SK-N-SH treated with all-trans-retinoic acid at 6 μM for 48 hours (cell line): ENCODE data around the gene ETNK2.

Experiments used
- ATAC-seq: fragments of 200-7000 bp; cut with Tn5 transposase; 3 replicates; pipeline ENCODE4 v1.9.1; 2020; ENCODE audit warnings: mild to moderate bottlenecking, moderate library complexity
- ARNTL ChIP-seq: fragments of 450-650 bp; formaldehyde crosslinking; IDR thresholded peaks from 2 replicates; pipeline ENCODE4 v1.5.0; 2020; ENCODE audit warnings: low read depth, mild to moderate bottlenecking, moderate library complexity, borderline replicate concordance
- BACH2 ChIP-seq: fragments of 250-450 bp; sonication (Bioruptor Pico); IDR thresholded peaks from 2 replicates; pipeline ENCODE4 v1.9.0; 2021; ENCODE audit warnings: mild to moderate bottlenecking, borderline replicate concordance
- CSDC2 ChIP-seq: fragments of 250-450 bp; sonication (Bioruptor Pico); IDR thresholded peaks from 2 replicates; pipeline ENCODE4 v1.5.0; 2020; ENCODE audit warnings: mild to moderate bottlenecking, moderate library complexity
- ESRRG ChIP-seq: fragments of 250-450 bp; sonication (Bioruptor Pico); IDR thresholded peaks from 2 replicates; pipeline ENCODE4 v1.6.1; 2021; ENCODE audit warnings: mild to moderate bottlenecking
- GLIS3 ChIP-seq: fragments of 250-450 bp; sonication (Bioruptor Pico); IDR thresholded peaks from 2 replicates; pipeline ENCODE4 v1.5.0; 2020; ENCODE audit warnings: mild to moderate bottlenecking, moderate library complexity
- ISL1 ChIP-seq: fragments of 250-450 bp; sonication (Bioruptor Pico); IDR thresholded peaks from 2 replicates; pipeline ENCODE4 v2.1.2; 2022; ENCODE audit warnings: mild to moderate bottlenecking, moderate library complexity
- PPARA ChIP-seq: fragments of 250-450 bp; sonication (Bioruptor Pico); IDR thresholded peaks from 2 replicates; pipeline ENCODE4 v1.5.0; 2020; ENCODE audit warnings: mild to moderate bottlenecking, borderline replicate concordance
- TCF4 ChIP-seq: fragments of 250-450 bp; sonication (Bioruptor Pico); IDR thresholded peaks from 2 replicates; pipeline ENCODE4 v1.8.0; 2021; ENCODE audit warnings: mild to moderate bottlenecking, moderate library complexity, borderline replicate concordance
- ZC3H10 ChIP-seq: fragments of 250-450 bp; sonication (Bioruptor Pico); IDR thresholded peaks from 2 replicates; pipeline ENCODE4 v1.5.1; 2021; ENCODE audit warnings: mild to moderate bottlenecking, moderate library complexity
- ZFP3 ChIP-seq: fragments of 250-450 bp; sonication (Bioruptor Pico); IDR thresholded peaks from 2 replicates; pipeline ENCODE4 v1.5.0; 2020; ENCODE audit warnings: mild to moderate bottlenecking, moderate library complexity
- ZFP30 ChIP-seq: fragments of 450-650 bp; formaldehyde crosslinking; IDR thresholded peaks from 2 replicates; pipeline ENCODE4 v1.5.0; 2022; ENCODE audit warnings: mild to moderate bottlenecking, moderate library complexity
- ZNF565 ChIP-seq: fragments of 450-650 bp; formaldehyde crosslinking; conservative IDR thresholded peaks from 2 replicates; pipeline ENCODE4 v1.5.0; 2020; ENCODE audit warnings: low read depth, mild to moderate bottlenecking, moderate library complexity
- ZNF70 ChIP-seq: fragments of 450-650 bp; formaldehyde crosslinking; IDR thresholded peaks from 2 replicates; pipeline ENCODE4 v1.5.0; 2020; ENCODE audit warnings: mild to moderate bottlenecking, moderate library complexity
- ZNF8 ChIP-seq: fragments of 450-650 bp; formaldehyde crosslinking; IDR thresholded peaks from 2 replicates; pipeline ENCODE4 v1.5.0; 2020; ENCODE audit warnings: mild to moderate bottlenecking, moderate library complexity
- TF ChIP-seq, protein P1 (sequence below): fragments of 250-450 bp; sonication (Bioruptor Pico); IDR thresholded peaks from 2 replicates; pipeline ENCODE4 v1.5.0; 2020; ENCODE audit warnings: mild to moderate bottlenecking, moderate library complexity
- TF ChIP-seq, protein P2 (sequence below): fragments of 250-450 bp; sonication (Bioruptor Pico); IDR thresholded peaks from 2 replicates; pipeline ENCODE4 v1.5.1; 2021; ENCODE audit warnings: mild to moderate bottlenecking, moderate library complexity
- TF ChIP-seq, protein P3 (sequence below): fragments of 250-450 bp; sonication (Bioruptor Pico); IDR thresholded peaks from 2 replicates; pipeline ENCODE4 v1.5.1; 2020; ENCODE audit warnings: low read depth, mild to moderate bottlenecking, moderate library complexity
- TF ChIP-seq, protein P4 (sequence below): fragments of 250-450 bp; sonication (Bioruptor Pico); IDR thresholded peaks from 2 replicates; pipeline ENCODE4 v1.8.0; 2021; ENCODE audit warnings: low read depth, mild to moderate bottlenecking, moderate library complexity, borderline replicate concordance
- TF ChIP-seq, protein P5 (sequence below): fragments of 250-450 bp; sonication (Bioruptor Pico); IDR thresholded peaks from 2 replicates; pipeline ENCODE4 v1.8.0; 2020; ENCODE audit warnings: mild to moderate bottlenecking, moderate library complexity, borderline replicate concordance

Gene ETNK2

DNA sequence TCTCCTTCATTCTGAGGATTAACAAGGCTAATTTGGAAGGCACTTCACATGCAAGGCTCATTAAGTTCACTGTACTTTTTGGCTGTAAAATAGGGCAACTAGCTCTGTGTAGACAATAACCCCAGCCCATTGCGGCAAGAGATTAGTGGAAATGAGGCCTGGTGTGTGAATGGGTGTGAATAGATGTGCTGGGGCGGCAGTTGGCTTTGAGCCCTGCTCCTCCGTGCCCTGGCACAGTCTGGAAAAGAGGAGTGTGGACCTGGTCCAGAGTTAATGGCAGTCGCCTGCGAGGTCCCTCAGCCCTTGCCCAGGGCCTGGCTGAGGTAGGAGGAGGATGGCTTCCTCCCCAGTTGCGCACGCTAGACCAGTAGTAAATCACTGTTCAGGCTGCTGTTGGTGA is 39.6 kb upstream of the ETNK2 start:
- TF ChIP-seq BACH2 (no peak), CSDC2 (no peak), ZNF565 (CRISPR knock-in tag) (no peak), TCF4 (no peak), ZNF8 (CRISPR knock-in tag) (no peak), PPARA (CRISPR knock-in tag) (no peak), ZFP30 (CRISPR knock-in tag) (no peak), ZFP3 (CRISPR knock-in tag) (no peak), GLIS3 (CRISPR knock-in tag) (no peak), ISL1 (CRISPR knock-in tag) (no peak), ARNTL (CRISPR knock-in tag) (no peak), ZNF70 (CRISPR knock-in tag) (no peak)
- TF ChIP-seq, protein P1, sequence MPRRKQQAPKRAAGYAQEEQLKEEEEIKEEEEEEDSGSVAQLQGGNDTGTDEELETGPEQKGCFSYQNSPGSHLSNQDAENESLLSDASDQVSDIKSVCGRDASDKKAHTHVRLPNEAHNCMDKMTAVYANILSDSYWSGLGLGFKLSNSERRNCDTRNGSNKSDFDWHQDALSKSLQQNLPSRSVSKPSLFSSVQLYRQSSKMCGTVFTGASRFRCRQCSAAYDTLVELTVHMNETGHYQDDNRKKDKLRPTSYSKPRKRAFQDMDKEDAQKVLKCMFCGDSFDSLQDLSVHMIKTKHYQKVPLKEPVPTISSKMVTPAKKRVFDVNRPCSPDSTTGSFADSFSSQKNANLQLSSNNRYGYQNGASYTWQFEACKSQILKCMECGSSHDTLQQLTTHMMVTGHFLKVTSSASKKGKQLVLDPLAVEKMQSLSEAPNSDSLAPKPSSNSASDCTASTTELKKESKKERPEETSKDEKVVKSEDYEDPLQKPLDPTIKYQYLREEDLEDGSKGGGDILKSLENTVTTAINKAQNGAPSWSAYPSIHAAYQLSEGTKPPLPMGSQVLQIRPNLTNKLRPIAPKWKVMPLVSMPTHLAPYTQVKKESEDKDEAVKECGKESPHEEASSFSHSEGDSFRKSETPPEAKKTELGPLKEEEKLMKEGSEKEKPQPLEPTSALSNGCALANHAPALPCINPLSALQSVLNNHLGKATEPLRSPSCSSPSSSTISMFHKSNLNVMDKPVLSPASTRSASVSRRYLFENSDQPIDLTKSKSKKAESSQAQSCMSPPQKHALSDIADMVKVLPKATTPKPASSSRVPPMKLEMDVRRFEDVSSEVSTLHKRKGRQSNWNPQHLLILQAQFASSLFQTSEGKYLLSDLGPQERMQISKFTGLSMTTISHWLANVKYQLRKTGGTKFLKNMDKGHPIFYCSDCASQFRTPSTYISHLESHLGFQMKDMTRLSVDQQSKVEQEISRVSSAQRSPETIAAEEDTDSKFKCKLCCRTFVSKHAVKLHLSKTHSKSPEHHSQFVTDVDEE = no peak
- TF ChIP-seq, protein P2, sequence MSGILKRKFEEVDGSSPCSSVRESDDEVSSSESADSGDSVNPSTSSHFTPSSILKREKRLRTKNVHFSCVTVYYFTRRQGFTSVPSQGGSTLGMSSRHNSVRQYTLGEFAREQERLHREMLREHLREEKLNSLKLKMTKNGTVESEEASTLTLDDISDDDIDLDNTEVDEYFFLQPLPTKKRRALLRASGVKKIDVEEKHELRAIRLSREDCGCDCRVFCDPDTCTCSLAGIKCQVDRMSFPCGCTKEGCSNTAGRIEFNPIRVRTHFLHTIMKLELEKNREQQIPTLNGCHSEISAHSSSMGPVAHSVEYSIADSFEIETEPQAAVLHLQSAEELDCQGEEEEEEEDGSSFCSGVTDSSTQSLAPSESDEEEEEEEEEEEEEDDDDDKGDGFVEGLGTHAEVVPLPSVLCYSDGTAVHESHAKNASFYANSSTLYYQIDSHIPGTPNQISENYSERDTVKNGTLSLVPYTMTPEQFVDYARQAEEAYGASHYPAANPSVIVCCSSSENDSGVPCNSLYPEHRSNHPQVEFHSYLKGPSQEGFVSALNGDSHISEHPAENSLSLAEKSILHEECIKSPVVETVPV (CRISPR knock-in tag) = no peak
- TF ChIP-seq, protein P3, sequence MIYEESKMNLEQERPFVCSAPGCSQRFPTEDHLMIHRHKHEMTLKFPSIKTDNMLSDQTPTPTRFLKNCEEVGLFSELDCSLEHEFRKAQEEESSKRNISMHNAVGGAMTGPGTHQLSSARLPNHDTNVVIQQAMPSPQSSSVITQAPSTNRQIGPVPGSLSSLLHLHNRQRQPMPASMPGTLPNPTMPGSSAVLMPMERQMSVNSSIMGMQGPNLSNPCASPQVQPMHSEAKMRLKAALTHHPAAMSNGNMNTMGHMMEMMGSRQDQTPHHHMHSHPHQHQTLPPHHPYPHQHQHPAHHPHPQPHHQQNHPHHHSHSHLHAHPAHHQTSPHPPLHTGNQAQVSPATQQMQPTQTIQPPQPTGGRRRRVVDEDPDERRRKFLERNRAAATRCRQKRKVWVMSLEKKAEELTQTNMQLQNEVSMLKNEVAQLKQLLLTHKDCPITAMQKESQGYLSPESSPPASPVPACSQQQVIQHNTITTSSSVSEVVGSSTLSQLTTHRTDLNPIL = no peak
- no peak for ATAC-seq

DNA sequence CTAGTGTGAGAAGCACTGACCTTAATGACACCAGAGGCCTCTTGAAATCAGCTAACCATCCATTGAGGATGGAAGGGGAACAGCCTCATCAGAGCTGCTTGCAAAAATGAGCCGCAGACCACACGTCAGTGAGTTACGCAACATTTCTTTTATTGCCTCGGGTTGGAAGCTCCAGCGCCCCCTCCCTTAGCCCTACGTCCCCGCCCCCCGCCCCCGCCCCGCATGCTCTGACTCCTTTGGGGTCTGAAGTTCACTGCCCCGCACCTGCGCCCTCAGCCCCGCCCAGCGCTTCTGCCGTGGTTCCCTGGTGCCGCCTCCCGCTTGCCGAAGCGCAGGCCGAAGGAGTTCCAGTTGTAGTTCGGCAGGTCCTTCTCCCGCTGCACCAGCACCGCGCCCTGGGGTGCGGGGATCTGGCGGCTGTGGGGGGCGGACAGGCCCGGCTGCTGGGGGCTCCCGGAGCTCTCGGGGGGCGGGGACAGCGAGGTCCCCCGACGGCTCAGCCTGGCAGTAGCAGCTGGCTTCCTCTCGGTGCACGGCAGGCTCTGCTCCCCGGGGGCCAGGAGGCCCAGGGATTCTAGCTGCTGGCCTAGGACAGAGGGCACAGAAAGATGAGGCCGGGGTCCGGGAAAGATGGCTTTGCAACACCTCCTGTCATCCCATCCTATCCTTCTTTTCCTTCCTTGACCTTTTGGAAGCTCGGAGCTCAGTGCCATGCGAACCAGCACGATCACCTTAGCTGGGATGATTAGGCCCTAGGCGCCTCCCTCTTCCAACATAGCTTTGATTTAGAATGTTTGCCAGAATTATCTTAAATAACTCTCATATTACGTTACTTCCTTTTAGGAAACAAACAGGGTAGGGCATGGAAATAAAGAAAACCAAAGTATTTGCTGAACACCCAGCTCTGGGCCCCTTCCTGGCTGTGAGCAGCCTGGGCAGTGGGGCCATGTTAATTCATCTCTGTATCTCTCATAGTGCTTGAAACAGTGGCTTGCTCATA is 38.7 kb upstream of the ETNK2 start:
- ATAC-seq = no peak
- TF ChIP-seq, protein P4, sequence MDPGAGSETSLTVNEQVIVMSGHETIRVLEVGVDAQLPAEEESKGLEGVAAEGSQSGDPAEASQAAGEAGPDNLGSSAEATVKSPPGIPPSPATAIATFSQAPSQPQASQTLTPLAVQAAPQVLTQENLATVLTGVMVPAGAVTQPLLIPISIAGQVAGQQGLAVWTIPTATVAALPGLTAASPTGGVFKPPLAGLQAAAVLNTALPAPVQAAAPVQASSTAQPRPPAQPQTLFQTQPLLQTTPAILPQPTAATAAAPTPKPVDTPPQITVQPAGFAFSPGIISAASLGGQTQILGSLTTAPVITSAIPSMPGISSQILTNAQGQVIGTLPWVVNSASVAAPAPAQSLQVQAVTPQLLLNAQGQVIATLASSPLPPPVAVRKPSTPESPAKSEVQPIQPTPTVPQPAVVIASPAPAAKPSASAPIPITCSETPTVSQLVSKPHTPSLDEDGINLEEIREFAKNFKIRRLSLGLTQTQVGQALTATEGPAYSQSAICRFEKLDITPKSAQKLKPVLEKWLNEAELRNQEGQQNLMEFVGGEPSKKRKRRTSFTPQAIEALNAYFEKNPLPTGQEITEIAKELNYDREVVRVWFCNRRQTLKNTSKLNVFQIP (CRISPR knock-in tag) = no peak
- TF ChIP-seq ZNF565 (CRISPR knock-in tag) (no peak), ZNF70 (CRISPR knock-in tag) (no peak), ESRRG (CRISPR knock-in tag) (no peak), ZC3H10 (CRISPR knock-in tag) (no peak), ARNTL (CRISPR knock-in tag) (no peak), TCF4 (no peak), BACH2 (no peak)
- TF ChIP-seq, protein P1 = no peak
- TF ChIP-seq, protein P5, sequence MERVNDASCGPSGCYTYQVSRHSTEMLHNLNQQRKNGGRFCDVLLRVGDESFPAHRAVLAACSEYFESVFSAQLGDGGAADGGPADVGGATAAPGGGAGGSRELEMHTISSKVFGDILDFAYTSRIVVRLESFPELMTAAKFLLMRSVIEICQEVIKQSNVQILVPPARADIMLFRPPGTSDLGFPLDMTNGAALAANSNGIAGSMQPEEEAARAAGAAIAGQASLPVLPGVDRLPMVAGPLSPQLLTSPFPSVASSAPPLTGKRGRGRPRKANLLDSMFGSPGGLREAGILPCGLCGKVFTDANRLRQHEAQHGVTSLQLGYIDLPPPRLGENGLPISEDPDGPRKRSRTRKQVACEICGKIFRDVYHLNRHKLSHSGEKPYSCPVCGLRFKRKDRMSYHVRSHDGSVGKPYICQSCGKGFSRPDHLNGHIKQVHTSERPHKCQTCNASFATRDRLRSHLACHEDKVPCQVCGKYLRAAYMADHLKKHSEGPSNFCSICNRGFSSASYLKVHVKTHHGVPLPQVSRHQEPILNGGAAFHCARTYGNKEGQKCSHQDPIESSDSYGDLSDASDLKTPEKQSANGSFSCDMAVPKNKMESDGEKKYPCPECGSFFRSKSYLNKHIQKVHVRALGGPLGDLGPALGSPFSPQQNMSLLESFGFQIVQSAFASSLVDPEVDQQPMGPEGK (CRISPR knock-in tag) = no peak
